Measurements from ENCODE around the gene AKR1C3.
"Not testable (repeated sequence)": the region's sequence is repeated elsewhere in the genome, so short reads cannot be mapped to it uniquely, and the experiment has no call there.

Gene AKR1C3

GRCh38 chr10:5094265-5095205, at the start of gene AKR1C3:
Gene AKR1C3 (plus strand): TSS chr10:5094414. CDS start chr10:5094445, 31 bp downstream.
- H3K4me1 Mint-ChIP-seq: no peaks in the 10 kb centered on the region
- peaks cover 10% of the 10 kb centered on the region for H3K9me3 Mint-ChIP-seq
- peaks cover 6% of the 10 kb centered on the region for H3K27me3 Mint-ChIP-seq
- H3K27ac Mint-ChIP-seq: no peak within 1 kb of the TSS
- ATAC-seq (ENCODE audit: low read depth) (no peak), DNase-seq (ENCODE audit: low spot score in 2 of 2) (no peak)
- H3K4me3 Mint-ChIP-seq: no peak within 1 kb of the TSS
- H3K36me3 Mint-ChIP-seq: no peaks in the 10 kb centered on the region

DNA sequence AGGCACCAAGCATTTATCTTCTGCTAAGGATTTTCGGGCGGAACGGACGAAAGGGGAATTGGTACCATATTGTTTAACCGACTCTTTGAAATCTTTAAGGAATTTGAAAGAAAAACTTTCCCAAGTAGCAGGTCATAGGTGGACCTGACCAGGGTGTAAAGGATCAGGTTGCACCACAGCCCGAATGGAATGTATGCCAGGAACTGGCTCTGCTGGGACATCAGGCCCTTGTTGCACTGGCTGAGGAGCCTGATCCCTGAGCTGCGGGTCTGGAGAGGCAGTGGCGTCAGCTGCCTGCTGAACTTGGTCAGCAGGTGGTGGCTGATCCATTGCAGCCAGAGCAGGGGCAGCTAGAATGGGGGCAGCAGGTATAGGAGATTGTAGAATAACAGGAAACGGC, 49.1 kb upstream of the AKR1C3 start:
- H3K27ac Mint-ChIP-seq: no peak overlapping the region
- H3K4me3 Mint-ChIP-seq: no peak overlapping the region
- H3K9me3 Mint-ChIP-seq: peaks cover 3% of the 10 kb centered on the region
- H3K27me3 Mint-ChIP-seq: no peaks in the 10 kb centered on the region
- no peak for ATAC-seq (ENCODE audit: low read depth)
- no peaks in the 10 kb centered on the region for H3K4me1 Mint-ChIP-seq
- no peak for DNase-seq (ENCODE audit: low spot score in 2 of 2)
- H3K36me3 Mint-ChIP-seq: no peaks in the 10 kb centered on the region

DNA sequence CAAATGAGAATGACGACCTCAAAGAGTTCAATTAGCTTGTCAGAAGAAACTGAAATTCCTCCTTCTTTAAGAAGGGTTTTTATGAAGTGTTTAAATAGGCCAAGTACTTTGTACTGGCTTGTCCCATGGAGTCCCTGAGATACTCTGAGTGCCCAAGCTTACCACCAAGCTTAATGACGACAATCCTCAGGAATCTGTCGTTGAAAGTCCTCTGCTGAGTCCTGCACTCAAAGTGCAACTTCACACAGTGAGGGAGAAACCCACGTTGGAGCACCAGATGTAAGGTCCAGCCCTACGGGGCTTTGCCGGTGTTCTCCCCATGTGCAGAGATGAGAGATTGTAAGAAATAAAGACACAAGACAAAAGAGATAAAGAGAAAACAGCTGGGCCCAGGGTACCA, 47.8 kb upstream of the AKR1C3 start:
- H3K4me1 Mint-ChIP-seq: no peaks in the 10 kb centered on the region
- no peaks in the 10 kb centered on the region for H3K36me3 Mint-ChIP-seq
- ATAC-seq (ENCODE audit: low read depth): no peak
- peaks cover 3% of the 10 kb centered on the region for H3K9me3 Mint-ChIP-seq
- H3K27me3 Mint-ChIP-seq: no peaks in the 10 kb centered on the region
- no peak overlapping the region for H3K4me3 Mint-ChIP-seq
- no peak overlapping the region for H3K27ac Mint-ChIP-seq
- DNase-seq (ENCODE audit: low spot score in 2 of 2): no peak

DNA sequence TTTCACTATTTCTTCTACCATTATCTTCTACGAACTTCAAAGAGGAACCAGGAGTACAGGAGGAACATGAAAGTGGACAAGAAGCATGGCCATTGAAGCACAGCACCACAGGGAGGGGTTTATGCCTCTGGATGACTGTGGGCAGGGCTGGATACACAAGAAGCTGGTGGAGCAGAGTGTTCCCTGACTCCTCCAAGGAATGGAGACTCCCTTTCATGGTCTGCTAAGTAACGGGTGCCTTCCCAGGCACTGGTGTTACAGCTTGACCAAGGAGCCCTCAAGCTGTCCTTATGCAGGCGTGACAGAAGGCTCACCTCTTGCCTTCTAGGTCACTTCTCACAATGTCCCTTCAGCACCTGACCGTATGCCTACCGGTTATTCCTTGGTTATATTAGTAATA, 47.2 kb upstream of the AKR1C3 start:
- H3K4me3 Mint-ChIP-seq; H3K27me3 Mint-ChIP-seq; H3K27ac Mint-ChIP-seq; H3K4me1 Mint-ChIP-seq; H3K36me3 Mint-ChIP-seq; H3K9me3 Mint-ChIP-seq; DNase-seq (ENCODE audit: low spot score in 2 of 2); ATAC-seq (ENCODE audit: low read depth): not testable (repeated sequence)

DNA sequence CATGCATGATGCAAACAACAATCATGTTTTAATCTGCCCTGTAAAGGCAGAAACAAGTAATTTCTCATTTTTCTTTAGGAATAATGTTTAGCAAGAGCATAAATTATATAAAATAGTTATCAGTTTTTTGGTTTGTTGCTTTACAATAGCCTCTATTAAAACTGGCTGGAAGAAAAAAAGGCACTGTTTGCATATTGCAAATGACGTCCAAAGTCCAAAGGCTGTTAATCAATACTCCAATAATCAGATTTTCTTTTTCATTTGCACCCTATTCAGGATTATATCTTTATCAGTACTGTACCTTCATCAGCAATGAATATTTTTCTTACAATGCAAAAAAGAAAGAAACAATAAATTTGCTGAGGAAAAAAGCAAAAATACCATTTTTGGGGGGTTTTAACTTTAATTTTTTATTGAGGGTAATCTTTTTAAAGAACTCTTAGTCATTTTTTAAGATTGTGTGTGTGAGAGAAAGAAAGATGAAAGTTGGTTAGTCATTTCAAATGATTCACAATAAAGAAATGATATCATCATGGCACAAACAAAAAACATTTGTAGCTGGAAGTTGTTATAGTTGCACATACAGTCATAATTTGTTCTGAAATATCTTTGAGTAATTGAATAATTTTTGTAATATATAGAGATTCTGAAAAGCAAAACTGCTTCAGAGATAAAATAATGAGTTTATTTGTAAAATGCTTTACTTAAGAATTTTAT, 46.1 kb upstream of the AKR1C3 start:
- Mint-ChIP-seq H3K27ac (no peak overlapping the region), H3K9me3 (peaks cover 3% of the 10 kb centered on the region), H3K4me1 (no peaks in the 10 kb centered on the region), H3K36me3 (no peaks in the 10 kb centered on the region), H3K4me3 (no peak overlapping the region), H3K27me3 (no peaks in the 10 kb centered on the region)
- DNase-seq (ENCODE audit: low spot score in 2 of 2) (no peak), ATAC-seq (ENCODE audit: low read depth) (no peak)

- not testable (repeated sequence) for H3K4me1 Mint-ChIP-seq; ATAC-seq (ENCODE audit: low read depth); DNase-seq (ENCODE audit: low spot score in 2 of 2); H3K36me3 Mint-ChIP-seq; H3K27me3 Mint-ChIP-seq; H3K4me3 Mint-ChIP-seq; H3K9me3 Mint-ChIP-seq; H3K27ac Mint-ChIP-seq
Observed at GRCh38 chr10:5052951-5053500, 41.2 kb upstream of the AKR1C3 start.

DNA sequence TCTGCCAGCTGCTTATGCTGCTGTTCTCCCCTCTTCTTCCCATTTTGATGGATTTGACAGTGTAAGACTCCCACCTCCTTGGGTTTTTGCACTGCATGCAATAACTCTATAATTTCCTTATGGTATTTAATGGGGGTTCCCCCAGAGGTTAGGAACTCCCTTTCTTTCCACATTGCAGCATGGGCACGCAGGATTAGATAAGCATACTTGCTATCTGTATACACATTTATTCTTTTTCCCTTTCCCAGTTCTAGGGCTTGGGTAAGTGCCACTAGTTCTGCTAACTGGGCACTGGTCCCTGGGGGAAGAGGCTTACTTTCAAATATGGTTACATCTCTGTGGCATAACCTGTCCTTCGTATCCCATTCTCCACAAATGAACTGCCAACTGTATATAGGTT, 39.4 kb upstream of the AKR1C3 start:
- DNase-seq (ENCODE audit: low spot score in 2 of 2); H3K27ac Mint-ChIP-seq; H3K4me3 Mint-ChIP-seq; H3K9me3 Mint-ChIP-seq; H3K27me3 Mint-ChIP-seq; H3K36me3 Mint-ChIP-seq; ATAC-seq (ENCODE audit: low read depth); H3K4me1 Mint-ChIP-seq: not testable (repeated sequence)

DNA sequence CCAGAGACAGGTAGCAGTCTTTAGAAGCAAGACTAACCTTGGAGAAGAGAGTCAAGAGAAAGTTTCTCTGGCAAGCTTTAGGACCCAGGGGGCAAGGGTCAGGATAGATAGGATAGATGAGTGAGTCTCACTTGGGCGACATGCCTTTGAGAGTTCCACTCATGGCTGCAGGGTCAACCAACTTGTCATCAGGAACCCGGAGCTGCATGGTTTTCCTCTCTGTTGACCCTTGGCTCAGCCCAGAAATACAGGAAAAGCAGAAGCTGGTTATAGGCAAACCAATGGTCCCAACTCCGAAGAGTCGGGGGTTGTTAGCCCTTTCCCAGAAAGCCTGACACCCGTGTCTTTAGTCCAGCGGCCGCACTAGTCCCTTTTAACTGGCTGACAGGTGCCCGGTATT, 34.9 kb upstream of the AKR1C3 start:
- DNase-seq (ENCODE audit: low spot score in 2 of 2); H3K27me3 Mint-ChIP-seq; H3K4me1 Mint-ChIP-seq; H3K4me3 Mint-ChIP-seq; ATAC-seq (ENCODE audit: low read depth); H3K36me3 Mint-ChIP-seq; H3K27ac Mint-ChIP-seq; H3K9me3 Mint-ChIP-seq: not testable (repeated sequence)

- not testable (repeated sequence) for H3K4me3 Mint-ChIP-seq; H3K9me3 Mint-ChIP-seq; ATAC-seq (ENCODE audit: low read depth); H3K27me3 Mint-ChIP-seq; H3K36me3 Mint-ChIP-seq; H3K4me1 Mint-ChIP-seq; H3K27ac Mint-ChIP-seq; DNase-seq (ENCODE audit: low spot score in 2 of 2)
Observed at GRCh38 chr10:5060791-5061190, 33.4 kb upstream of the AKR1C3 start.

- DNase-seq (ENCODE audit: low spot score in 2 of 2) (no peak), ATAC-seq (ENCODE audit: low read depth) (no peak)
- no peaks in the 10 kb centered on the region for H3K9me3 Mint-ChIP-seq
Observed at GRCh38 chr10:5064656-5065055, 29.6 kb upstream of the AKR1C3 start.

GRCh38 chr10:5068274-5068984, 25.8 kb upstream of the AKR1C3 start:
- Mint-ChIP-seq H3K27ac (no peak overlapping the region), H3K9me3 (peaks cover 2% of the 10 kb centered on the region), H3K36me3 (no peaks in the 10 kb centered on the region), H3K4me3 (no peak overlapping the region), H3K4me1 (no peaks in the 10 kb centered on the region), H3K27me3 (no peaks in the 10 kb centered on the region)
- no peak for ATAC-seq (ENCODE audit: low read depth)
- DNase-seq (ENCODE audit: low spot score in 2 of 2): no peak

More at GRCh38 chr10:5064656-5065055, 29.6 kb upstream of the AKR1C3 start:
- Mint-ChIP-seq H3K27ac (no peak overlapping the region), H3K36me3 (no peaks in the 10 kb centered on the region), H3K4me1 (no peaks in the 10 kb centered on the region), H3K27me3 (no peaks in the 10 kb centered on the region), H3K4me3 (no peak overlapping the region)

GRCh38 chr10:5070648-5071410, 23.4 kb upstream of the AKR1C3 start:
- Mint-ChIP-seq H3K9me3 (peaks cover 2% of the 10 kb centered on the region), H3K4me3 (no peak overlapping the region)
- ATAC-seq (ENCODE audit: low read depth): no peak

DNA sequence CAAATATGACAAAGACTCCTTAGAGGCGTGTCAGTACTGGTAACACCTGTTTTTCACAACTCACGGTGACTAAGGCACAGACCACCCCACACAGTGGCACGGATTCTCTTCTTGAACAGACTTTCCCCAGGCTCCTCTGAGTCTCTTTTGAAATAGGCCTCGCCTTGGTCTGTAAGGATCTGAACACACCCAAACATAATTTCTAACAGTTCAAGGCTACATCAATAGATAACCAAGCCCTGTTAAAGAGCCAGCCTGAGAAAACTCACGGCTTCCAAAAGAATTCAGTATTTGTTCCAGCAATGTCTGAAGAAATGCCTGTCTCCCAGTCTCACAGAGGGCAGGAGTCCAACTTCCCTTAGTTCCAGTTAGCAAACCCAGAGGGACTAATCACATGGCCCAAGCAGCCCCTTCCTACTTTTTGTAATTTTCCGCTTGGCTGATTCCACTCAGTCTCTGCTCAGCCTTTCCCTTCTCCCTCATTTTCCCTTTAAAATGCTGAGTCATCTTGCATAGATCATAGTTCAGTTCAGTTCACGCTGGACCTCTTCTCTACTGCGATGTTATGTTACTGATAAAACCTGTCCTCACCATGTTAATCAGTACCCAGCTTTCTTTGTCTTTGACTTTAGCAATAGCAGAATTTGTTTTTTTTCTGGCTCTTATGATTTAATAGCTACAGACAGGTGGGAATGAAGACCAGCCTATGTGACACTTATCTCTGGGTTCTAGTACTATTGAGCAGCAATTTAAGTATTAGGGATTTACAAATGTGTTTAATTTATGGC, 22.6 kb upstream of the AKR1C3 start:
- no peak overlapping the region for H3K4me3 Mint-ChIP-seq
- no peak overlapping the region for H3K27ac Mint-ChIP-seq
- ATAC-seq (ENCODE audit: low read depth): no peak
- DNase-seq (ENCODE audit: low spot score in 2 of 2): no peak
- peaks cover 2% of the 10 kb centered on the region for H3K27me3 Mint-ChIP-seq
- peaks cover 2% of the 10 kb centered on the region for H3K9me3 Mint-ChIP-seq
- H3K4me1 Mint-ChIP-seq: no peaks in the 10 kb centered on the region
- no peaks in the 10 kb centered on the region for H3K36me3 Mint-ChIP-seq

More at GRCh38 chr10:5070648-5071410, 23.4 kb upstream of the AKR1C3 start:
- Mint-ChIP-seq H3K27ac (no peak overlapping the region), H3K4me1 (no peaks in the 10 kb centered on the region), H3K27me3 (peaks cover 2% of the 10 kb centered on the region), H3K36me3 (no peaks in the 10 kb centered on the region)
- DNase-seq (ENCODE audit: low spot score in 2 of 2): no peak

Data from memory B cell (primary cell).